Astrocyte of the cerebellum (primary cell): ENCODE results near the gene TSPAN33.
"Not testable (repeated sequence)": the region's sequence is repeated elsewhere in the genome, so short reads cannot be mapped to it uniquely, and the experiment has no call there.

Source experiments
- DNase-seq: peaks from one replicate; pipeline ENCODE4 v3.0.0-alpha.2; 2011; ENCODE audit warnings: low read depth
- H3K4me3 ChIP-seq: 2 replicates; pipeline ENCODE4 v1.5.1; 2011; ENCODE audit warnings: mild to moderate bottlenecking, low read depth, low read length, moderate library complexity
- in situ Hi-C: cut with HindIII; loops from 2 replicates; pipeline ENCODE4 v1.10.0; 2017; ENCODE audit warnings: low sequenced_read_pairs
- TF ChIP-seq, protein P1 (sequence below): IDR thresholded peaks from 2 replicates; pipeline ENCODE4 v1.5.1; 2012; ENCODE audit warnings: low read length, low read depth, moderate library complexity, mild to moderate bottlenecking; ENCODE audit errors: missing control alignments

Gene TSPAN33

DNA sequence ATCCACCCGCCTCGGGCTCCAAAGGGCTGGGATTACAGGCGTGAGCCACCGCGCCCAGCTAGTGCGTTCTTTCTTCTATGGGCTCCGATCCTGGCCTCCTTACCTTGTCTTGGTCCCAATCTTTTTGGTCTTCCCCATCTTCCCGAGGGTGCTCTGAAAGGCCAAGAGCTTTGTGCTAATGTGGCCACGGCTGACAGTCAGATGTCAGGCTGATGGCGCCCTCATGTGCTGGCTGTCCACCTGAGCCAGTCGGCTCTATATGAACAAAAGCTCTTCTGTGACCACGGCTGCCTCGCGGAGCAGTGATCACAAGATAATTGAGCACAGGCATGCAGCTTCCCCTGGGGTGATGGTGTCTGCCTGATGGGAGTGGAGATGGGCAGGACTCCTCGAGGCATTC lies 69.3 kb downstream of the TSPAN33 start:
- no peak for DNase-seq
- TF ChIP-seq, protein P1, sequence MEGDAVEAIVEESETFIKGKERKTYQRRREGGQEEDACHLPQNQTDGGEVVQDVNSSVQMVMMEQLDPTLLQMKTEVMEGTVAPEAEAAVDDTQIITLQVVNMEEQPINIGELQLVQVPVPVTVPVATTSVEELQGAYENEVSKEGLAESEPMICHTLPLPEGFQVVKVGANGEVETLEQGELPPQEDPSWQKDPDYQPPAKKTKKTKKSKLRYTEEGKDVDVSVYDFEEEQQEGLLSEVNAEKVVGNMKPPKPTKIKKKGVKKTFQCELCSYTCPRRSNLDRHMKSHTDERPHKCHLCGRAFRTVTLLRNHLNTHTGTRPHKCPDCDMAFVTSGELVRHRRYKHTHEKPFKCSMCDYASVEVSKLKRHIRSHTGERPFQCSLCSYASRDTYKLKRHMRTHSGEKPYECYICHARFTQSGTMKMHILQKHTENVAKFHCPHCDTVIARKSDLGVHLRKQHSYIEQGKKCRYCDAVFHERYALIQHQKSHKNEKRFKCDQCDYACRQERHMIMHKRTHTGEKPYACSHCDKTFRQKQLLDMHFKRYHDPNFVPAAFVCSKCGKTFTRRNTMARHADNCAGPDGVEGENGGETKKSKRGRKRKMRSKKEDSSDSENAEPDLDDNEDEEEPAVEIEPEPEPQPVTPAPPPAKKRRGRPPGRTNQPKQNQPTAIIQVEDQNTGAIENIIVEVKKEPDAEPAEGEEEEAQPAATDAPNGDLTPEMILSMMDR = no peak
- H3K4me3 ChIP-seq = no peak overlapping the region
- in situ Hi-C loops = loop anchor here (5.0 kb wide), 1 partner anchor 83 kb away; no protein-coding TSS in a partner anchor

DNA sequence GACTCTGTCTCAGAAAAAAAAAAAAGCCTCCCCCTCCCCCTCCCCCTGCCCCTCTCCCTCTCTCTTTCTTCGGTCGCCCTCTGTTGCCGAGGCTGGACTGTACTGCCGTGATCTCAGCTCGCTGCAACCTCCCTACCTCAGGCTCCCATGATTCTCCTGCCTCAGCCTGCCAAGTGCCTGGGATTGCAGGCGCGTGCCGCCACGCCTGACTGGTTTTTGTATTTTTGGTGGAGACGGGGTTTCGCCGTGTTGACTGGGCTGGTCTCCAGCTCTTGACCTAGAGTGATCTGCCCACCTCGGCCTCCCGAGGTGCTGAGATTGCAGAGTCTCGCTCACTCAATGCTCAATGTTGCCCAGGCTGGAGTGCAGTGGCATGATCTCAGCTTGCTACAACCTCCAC lies 71.2 kb downstream of the TSPAN33 start:
- H3K4me3 ChIP-seq, DNase-seq, in situ Hi-C loops: not testable (repeated sequence)

DNA sequence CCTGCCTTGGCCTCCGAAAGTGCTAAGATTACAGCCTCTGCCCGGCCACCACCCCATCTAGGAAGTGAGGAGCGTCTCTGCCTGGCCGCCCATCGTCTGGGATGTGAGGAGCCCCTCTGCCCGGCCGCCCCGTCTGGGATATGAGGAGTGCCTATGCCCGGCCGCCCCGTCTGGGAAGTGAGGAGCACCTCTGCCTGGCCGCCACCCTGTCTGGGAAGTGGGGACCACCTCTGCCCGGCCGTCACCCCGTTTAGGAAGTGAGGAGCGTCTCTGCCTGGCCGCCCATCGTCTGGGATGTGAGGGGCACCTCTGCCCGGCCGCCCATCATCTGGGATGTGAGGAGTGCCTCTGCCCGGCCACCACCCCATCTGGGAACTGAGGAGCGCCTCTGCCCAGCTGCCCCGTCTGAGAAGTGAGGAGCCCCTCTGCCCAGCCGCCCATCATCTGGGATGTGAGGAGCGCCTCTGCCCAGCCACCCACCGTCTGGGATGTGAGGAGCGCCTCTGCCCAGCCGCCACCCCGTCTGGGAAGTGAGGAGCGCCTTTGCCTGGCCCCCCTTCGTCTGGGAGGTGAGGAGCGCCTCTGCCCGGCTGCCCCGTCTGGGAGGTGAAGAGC lies 71.7 kb downstream of the TSPAN33 start:
- DNase-seq, in situ Hi-C loops, H3K4me3 ChIP-seq: not testable (repeated sequence)

DNA sequence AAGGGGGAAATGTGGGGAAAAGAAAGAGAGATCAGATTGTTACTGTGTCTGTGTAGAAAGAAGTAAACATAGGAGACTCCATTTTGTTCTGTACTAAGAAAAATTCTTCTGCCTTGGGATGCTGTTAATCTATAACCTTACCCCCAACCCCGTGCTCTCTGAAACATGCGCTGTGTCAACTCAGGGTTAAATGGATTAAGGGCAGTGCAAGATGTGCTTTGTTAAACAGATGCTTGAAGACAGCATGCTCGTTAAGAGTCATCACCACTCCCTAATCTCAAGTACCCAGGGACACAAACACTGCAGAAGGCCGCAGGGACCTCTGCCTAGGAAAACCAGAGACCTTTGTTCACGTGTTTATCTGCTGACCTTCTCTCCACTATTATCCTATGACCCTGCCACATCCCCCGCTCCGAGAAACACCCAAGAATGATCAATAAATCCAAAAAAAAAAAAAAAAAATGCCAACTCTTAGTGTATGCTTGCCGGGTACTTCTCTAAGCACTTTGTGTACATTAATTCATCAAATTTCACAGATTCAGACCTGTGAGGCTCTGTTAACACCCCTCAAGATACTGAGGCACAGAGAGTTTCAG lies 72.4 kb downstream of the TSPAN33 start:
- DNase-seq, in situ Hi-C loops: not testable (repeated sequence)

DNA sequence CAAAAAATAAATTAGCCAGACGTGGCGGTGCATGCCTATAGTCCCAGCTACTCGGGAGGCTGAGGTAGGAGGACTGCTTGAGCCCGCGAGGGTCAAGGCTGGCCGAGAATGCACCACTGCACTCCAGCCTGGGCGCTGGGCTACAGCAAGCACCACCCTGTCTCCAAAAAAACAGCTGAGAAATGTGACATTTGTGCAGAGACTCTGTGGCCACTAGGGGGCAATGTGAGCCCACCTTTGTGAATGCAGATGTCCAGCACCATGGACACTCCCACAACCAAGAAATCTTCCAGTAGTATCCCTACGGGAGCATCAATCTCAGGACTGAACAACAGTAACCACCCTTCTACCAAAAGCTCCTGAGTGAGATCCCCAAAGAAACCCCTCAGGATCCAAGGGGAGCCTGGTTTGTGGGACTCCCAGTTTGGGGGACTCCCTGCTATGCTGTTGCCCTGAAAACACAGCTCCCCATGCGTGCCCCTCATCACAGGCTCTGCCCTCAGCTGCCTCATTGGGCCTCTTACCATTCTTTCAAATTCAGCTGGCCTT lies 74.1 kb downstream of the TSPAN33 start:
- TF ChIP-seq, protein P1 = peak; percentile 82
- H3K4me3 ChIP-seq = no peak overlapping the region
- peak; percentile 61 for DNase-seq
- in situ Hi-C loops = no loop called here

More for the DNA sequence above, 72.4 kb downstream of the TSPAN33 start:
- H3K4me3 ChIP-seq = not testable (repeated sequence)

DNA sequence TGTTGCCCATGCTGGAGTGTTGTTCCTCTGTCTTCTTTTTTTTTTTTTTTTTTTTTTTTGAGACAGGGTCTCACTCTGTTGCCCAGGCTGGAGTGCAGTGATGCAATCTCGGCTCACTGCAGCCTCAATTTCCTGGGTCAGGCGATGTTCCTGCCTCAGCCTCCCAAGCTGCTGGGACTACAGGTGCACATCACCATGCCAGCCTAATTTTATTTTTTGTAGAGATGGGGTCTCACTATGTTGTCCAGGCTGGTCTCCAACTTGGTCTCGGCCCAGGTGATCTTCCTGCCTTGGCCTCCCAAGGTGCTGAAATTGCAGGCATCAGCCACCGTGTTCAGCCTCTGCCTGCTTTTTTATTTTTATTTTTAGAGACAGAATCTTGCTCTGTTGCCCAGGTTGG lies 74.7 kb downstream of the TSPAN33 start:
- in situ Hi-C loops, H3K4me3 ChIP-seq, DNase-seq: not testable (repeated sequence)
